ENCODE results near the gene SEPTIN14. TPM values are rescaled to one million over a fixed set of nuclear protein-coding genes. Genes with fewer than 3 reads are reported as not detected.
"Not testable (repeated sequence)": the region's sequence is repeated elsewhere in the genome, so short reads cannot be mapped to it uniquely, and the experiment has no call there.

SEPTIN14 gene
- polyA plus RNA-seq, 2 of the 4 experiments (the other 2 are of a cell fraction), result 0.01 TPM; not detected in 1

DNA sequence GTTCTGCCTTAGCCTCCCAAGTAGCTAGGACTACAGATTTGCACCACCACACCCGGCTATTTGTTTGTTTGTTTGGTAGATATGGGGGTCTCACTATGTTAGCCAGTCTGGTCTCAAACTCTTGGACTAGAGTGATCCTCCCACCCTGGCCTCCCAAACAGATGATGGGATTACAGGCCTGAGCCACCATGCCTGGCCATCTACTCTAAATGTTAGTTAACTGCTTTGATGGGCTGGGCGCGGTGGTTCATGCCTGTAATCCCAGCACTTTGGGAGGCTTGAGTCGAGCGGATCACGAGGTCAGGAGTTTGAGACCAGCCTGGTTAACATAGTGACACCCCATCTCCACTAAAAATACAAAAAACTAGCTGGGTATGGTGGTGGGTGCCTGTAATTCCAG is 74.8 kb downstream of the SEPTIN14 start:
- no peak for TF ChIP-seq HMGXB4 (CRISPR knock-in tag; IDR thresholded peaks at IDR 0.05; ENCODE audit: borderline replicate concordance)
- TF ChIP-seq HES2 (IDR thresholded peaks at IDR 0.05), result no peak
- TF ChIP-seq HOXB13 (CRISPR knock-in tag; IDR thresholded peaks at IDR 0.05; ENCODE audit: low read depth), result no peak
- TF ChIP-seq BHLHE40 (IDR thresholded peaks at IDR 0.05; ENCODE audit: low read depth, low read length), result no peak
- TF ChIP-seq, protein P1, sequence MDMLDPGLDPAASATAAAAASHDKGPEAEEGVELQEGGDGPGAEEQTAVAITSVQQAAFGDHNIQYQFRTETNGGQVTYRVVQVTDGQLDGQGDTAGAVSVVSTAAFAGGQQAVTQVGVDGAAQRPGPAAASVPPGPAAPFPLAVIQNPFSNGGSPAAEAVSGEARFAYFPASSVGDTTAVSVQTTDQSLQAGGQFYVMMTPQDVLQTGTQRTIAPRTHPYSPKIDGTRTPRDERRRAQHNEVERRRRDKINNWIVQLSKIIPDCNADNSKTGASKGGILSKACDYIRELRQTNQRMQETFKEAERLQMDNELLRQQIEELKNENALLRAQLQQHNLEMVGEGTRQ (IDR thresholded peaks at IDR 0.05), result no peak
- TF ChIP-seq ZNF302 (CRISPR knock-in tag; IDR thresholded peaks at IDR 0.05), result no peak
- TF ChIP-seq MYC (IDR thresholded peaks at IDR 0.05; ENCODE audit: borderline replicate concordance, low read length), result no peak
- Histone ChIP-seq H3K4me3 (no peak overlapping the region), H3K27ac (no peak overlapping the region), H3K4me1 (no peaks in the 10 kb centered on the region), H3K4me2 (no peak overlapping the region), H3K9me3 (0 out of 3 replicates have a peak, but pooled peaks cover 3% of the 10 kb centered on the region)
- ATAC-seq (no peak), FAIRE-seq (no peak), DNase-seq (ENCODE audit: low read depth in 1 of 2, low spot score in 1 of 2) (no peak)
- CTCF ChIA-PET, result no interaction called here
- 40% methylated on average over 6 of the region's 6 CpGs for WGBS (ENCODE audit: missing lambda C conversion rate)
- POLR2A ChIA-PET, result no interaction called here

- DNase-seq (ENCODE audit: low read depth in 1 of 2, low spot score in 1 of 2) (no peak), FAIRE-seq (no peak), ATAC-seq (no peak)
- no peak for TF ChIP-seq CTCF (IDR thresholded peaks at IDR 0.05)
- TF ChIP-seq GATA3 (IDR thresholded peaks at IDR 0.05; ENCODE audit: borderline replicate concordance), result no peak
- WGBS (ENCODE audit: missing lambda C conversion rate), result 55% methylated on average over 7 of the region's 7 CpGs
- H3K4me1 ChIP-seq, result no peaks in the 10 kb centered on the region
- no peak overlapping the region for H3K4me2 ChIP-seq
- H3K4me3 ChIP-seq, result no peak overlapping the region
- 0 out of 3 replicates have a peak, but pooled peaks cover 3% of the 10 kb centered on the region for H3K9me3 ChIP-seq
- ChIA-PET POLR2A (no interaction called here), CTCF (no interaction called here)
- H3K27ac ChIP-seq, result no peak overlapping the region
These were observed 75.7 kb downstream of the SEPTIN14 start for GRCh38 chr7:55786901-55787300.

GRCh38 chr7:55785444-55785843 is 77.1 kb downstream of the SEPTIN14 start:
- DNase-seq (ENCODE audit: low read depth in 1 of 2, low spot score in 1 of 2); H3K4me1 ChIP-seq; H3K9me3 ChIP-seq; FAIRE-seq; POLR2A ChIA-PET; H3K27ac ChIP-seq; H3K4me2 ChIP-seq; CTCF ChIA-PET; H3K4me3 ChIP-seq; ATAC-seq: not testable (repeated sequence)
- WGBS (ENCODE audit: missing lambda C conversion rate), result 44% methylated on average over 7 of the region's 7 CpGs

GRCh38 chr7:55784151-55784550 is 78.4 kb downstream of the SEPTIN14 start:
- Histone ChIP-seq H3K9me3 (0 out of 3 replicates have a peak, but pooled peaks cover 3% of the 10 kb centered on the region), H3K4me2 (no peak overlapping the region), H3K4me3 (no peak overlapping the region), H3K4me1 (no peaks in the 10 kb centered on the region), H3K27ac (no peak overlapping the region)
- no peak for ATAC-seq
- TF ChIP-seq HOXB13 (CRISPR knock-in tag; IDR thresholded peaks at IDR 0.05; ENCODE audit: low read depth) (no peak), RCOR1 (IDR thresholded peaks at IDR 0.05; ENCODE audit: low read depth, low read length) (no peak), KDM1A (IDR thresholded peaks at IDR 0.05; ENCODE audit: low read depth) (no peak), E2F6 (IDR thresholded peaks at IDR 0.05; ENCODE audit: borderline replicate concordance, low read depth) (no peak), KDM5A (IDR thresholded peaks at IDR 0.05) (no peak), HDAC2 (IDR thresholded peaks at IDR 0.05) (no peak), TFCP2L1 (CRISPR knock-in tag; IDR thresholded peaks at IDR 0.05) (no peak), REST (IDR thresholded peaks at IDR 0.05) (no peak), MYC (IDR thresholded peaks at IDR 0.05; ENCODE audit: borderline replicate concordance, low read length) (no peak), EP300 (IDR thresholded peaks at IDR 0.05) (no peak), ESRRA (IDR thresholded peaks at IDR 0.05; ENCODE audit: borderline replicate concordance, low read length) (no peak), JUNB (IDR thresholded peaks at IDR 0.05) (no peak), POLR2AphosphoS2 (conservative IDR thresholded peaks at IDR 0.05; ENCODE audit: low read length) (no peak)
- no peak for DNase-seq (ENCODE audit: low read depth in 1 of 2, low spot score in 1 of 2)
- CTCF ChIA-PET, result no interaction called here
- FAIRE-seq, result no peak
- POLR2A ChIA-PET, result no interaction called here
- WGBS (ENCODE audit: missing lambda C conversion rate), result 1% methylated on average over 4 of the region's 4 CpGs

Measured in A549 (cell line).